ENCODE data around the gene FNDC8.

DNA sequence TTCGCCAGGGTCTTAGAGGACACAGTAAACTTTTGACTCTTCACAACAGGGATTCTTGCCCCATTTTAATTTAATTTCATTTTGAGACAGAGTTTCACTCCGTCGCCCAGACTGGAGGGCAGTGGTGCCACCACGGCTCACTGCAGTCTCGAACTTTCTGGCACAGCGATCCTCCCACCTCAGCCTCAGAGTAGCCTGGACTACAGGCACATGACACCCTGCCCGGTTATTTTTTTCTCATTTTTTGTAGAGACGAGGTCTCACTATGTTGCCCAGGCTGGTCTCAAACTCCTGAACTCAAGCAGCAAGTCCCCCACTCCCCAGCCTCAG is 21.0 kb downstream of the FNDC8 start:
- TF ChIP-seq POLR2A (IDR thresholded peaks at IDR 0.05) (no peak), CTCF (IDR thresholded peaks at IDR 0.05) (no peak)

Measured in uterus (tissue), 2 donors.